ENCODE results near the gene CTBP2. TPM values are rescaled to one million over a fixed set of nuclear protein-coding genes. Genes with fewer than 3 reads are reported as not detected.

Gene CTBP2
- polyA plus RNA-seq, 1 experiment, result 72.9 TPM

DNA sequence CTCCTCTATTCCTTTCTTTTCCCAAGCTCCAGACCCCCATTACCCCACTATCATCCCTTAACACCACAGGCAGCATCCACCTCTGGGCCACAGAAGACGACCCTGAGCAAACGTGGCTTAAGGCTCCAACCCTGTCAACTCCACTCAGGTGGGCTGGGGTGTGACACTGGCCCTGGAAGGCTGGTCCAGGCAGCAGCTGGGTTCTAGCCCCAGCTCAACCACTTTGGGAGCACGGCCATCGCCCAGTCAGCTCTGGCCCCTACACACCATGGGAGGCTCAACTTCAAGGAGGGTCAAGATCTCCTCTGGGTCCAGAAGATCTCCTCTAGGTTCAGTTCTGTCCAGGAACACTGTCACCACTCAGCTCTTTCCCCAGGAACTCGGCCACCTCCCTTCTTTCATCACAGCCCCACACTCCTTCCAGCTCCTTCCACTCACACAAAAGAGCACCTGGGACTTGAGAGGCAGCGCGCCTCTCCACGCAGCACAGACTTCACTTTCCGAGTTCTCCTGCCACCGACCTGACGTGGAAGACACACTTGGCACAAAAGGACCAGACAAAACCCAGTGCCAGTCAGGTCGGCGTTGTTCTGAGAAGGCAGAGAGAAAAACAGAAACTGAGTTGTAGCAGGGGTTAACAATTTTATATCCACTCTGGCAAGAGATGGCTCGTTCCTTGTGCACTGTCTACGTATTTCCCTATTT lies 84.1 kb downstream of the CTBP2 start:
- ChIA-PET POLR2A (no interaction called here), CTCF (interaction anchor here (1.1 to 1.6 kb wide), 2 partner anchors 28 to 267 kb away, joined by 3 to 5 read pairs; no protein-coding TSS in a partner anchor)
- TF ChIP-seq, protein P1, sequence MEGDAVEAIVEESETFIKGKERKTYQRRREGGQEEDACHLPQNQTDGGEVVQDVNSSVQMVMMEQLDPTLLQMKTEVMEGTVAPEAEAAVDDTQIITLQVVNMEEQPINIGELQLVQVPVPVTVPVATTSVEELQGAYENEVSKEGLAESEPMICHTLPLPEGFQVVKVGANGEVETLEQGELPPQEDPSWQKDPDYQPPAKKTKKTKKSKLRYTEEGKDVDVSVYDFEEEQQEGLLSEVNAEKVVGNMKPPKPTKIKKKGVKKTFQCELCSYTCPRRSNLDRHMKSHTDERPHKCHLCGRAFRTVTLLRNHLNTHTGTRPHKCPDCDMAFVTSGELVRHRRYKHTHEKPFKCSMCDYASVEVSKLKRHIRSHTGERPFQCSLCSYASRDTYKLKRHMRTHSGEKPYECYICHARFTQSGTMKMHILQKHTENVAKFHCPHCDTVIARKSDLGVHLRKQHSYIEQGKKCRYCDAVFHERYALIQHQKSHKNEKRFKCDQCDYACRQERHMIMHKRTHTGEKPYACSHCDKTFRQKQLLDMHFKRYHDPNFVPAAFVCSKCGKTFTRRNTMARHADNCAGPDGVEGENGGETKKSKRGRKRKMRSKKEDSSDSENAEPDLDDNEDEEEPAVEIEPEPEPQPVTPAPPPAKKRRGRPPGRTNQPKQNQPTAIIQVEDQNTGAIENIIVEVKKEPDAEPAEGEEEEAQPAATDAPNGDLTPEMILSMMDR (IDR thresholded peaks at IDR 0.05; ENCODE audit: insufficient read depth, low read depth, low read length), result no peak
- Histone ChIP-seq H3K36me3 (ENCODE audit: control insufficient read depth, insufficient read depth, low read length) (peaks cover 16% of the 10 kb centered on the region), H3K4me3 (ENCODE audit: low read depth, low read length) (no peak overlapping the region), H3K27me3 (ENCODE audit: control insufficient read depth, insufficient read depth, low read length) (no peaks in the 10 kb centered on the region)
- no peak for DNase-seq (ENCODE audit: low read depth)

DNA sequence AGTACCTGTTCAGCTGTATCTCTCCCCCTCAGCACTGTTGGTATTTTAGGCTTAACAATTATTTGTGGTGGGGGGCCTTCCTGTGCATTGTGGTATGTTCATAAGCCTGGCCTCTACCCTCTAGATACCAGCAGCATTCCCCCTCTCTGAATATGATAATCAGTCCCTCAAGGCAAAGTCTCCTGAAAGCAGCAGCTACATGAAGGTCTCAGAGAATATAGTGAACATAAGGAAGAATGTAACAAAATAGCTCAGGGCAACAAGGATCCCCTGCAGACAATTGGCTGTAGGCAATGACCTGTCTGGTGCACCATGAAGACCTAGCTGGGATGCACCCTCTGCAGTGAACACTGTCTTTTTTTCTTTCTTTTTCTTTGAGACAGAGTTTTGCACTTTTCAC lies 86.4 kb downstream of the CTBP2 start:
- Histone ChIP-seq H3K27me3 (ENCODE audit: control insufficient read depth, insufficient read depth, low read length) (no peaks in the 10 kb centered on the region), H3K4me3 (ENCODE audit: low read depth, low read length) (no peak overlapping the region), H3K36me3 (ENCODE audit: control insufficient read depth, insufficient read depth, low read length) (peaks cover 14% of the 10 kb centered on the region)
- no peak for DNase-seq (ENCODE audit: low read depth)
- ChIA-PET CTCF (no interaction called here), POLR2A (no interaction called here)
- TF ChIP-seq, protein P1 (IDR thresholded peaks at IDR 0.05; ENCODE audit: insufficient read depth, low read depth, low read length), result no peak

DNA sequence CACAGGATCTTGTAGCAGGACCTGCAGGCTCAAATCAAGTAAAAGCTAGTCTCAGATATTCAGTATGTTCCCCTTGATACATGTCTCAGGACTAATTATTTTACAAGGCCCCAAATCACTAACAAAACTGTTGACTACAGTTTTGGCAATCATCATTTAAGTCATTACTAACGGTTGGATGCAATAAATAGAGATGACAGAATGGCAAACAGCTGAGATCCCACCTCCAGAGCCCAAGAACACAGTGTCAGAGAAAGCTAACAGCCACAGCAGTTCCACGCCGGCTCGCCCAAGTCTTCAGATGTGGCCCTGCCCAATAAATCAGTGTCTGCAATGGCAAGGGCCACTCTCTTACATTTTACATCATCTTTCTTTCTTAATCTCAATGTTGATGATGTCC lies 87.6 kb downstream of the CTBP2 start:
- no peak for DNase-seq (ENCODE audit: low read depth)
- TF ChIP-seq, protein P1 (IDR thresholded peaks at IDR 0.05; ENCODE audit: insufficient read depth, low read depth, low read length), result no peak
- CTCF ChIA-PET, result no interaction called here
- Histone ChIP-seq H3K4me3 (ENCODE audit: low read depth, low read length) (no peak overlapping the region), H3K27me3 (ENCODE audit: control insufficient read depth, insufficient read depth, low read length) (no peaks in the 10 kb centered on the region), H3K36me3 (ENCODE audit: control insufficient read depth, insufficient read depth, low read length) (peaks cover 14% of the 10 kb centered on the region)
- POLR2A ChIA-PET, result no interaction called here

DNA sequence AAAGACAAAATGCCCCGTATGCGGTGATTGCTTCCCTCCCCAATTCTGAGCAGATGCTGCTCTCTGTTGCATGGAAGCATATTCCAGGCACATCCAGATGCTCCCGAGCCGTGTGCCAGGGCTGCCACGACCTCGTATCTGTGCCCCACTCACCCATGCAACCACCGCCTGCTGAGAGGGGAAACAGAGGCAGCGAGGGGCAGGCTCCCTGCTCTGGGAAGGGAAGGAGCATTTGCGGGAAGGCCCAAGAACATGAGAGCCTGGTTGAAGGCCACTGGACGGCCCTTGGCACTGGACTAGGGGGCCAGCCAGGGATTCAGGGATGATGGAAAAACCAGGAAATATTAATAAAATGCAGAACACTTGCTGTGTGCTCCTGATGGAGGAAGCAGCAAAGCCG lies 89.4 kb downstream of the CTBP2 start:
- Histone ChIP-seq H3K4me3 (ENCODE audit: low read depth, low read length) (no peak overlapping the region), H3K36me3 (ENCODE audit: control insufficient read depth, insufficient read depth, low read length) (peaks cover 8% of the 10 kb centered on the region), H3K27me3 (ENCODE audit: control insufficient read depth, insufficient read depth, low read length) (no peaks in the 10 kb centered on the region)
- TF ChIP-seq, protein P1 (IDR thresholded peaks at IDR 0.05; ENCODE audit: insufficient read depth, low read depth, low read length), result no peak
- CTCF ChIA-PET, result interaction anchor here (1.1 kb wide), 1 partner anchor 22 kb away, joined by 3 read pairs; no protein-coding TSS in a partner anchor
- POLR2A ChIA-PET, result interaction anchor here (0.6 kb wide), 1 partner anchor 16 kb away, joined by 3 read pairs; no protein-coding TSS in a partner anchor
- no peak for DNase-seq (ENCODE audit: low read depth)

DNA sequence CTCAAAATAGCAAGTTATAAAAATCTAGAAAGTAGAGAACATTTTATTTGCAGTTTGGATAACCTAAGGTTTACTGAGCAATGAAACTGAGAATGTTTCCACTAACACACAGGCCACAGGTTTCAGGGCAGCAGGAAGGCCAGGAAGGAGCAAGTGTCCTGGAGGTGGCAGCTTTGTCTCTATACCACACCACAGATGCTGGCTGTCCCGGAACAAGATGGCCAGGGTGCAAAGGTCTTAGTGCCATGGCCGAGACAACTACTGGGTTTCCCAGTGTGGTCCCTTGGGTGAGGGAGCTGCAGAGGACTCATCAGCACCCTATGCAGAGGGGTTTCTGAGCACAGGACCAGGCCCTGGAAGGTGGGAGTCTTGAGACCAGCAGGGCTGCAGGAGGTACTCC lies 92.0 kb downstream of the CTBP2 start:
- H3K4me3 ChIP-seq (ENCODE audit: low read depth, low read length), result no peak overlapping the region
- TF ChIP-seq, protein P1 (IDR thresholded peaks at IDR 0.05; ENCODE audit: insufficient read depth, low read depth, low read length), result no peak
- H3K36me3 ChIP-seq (ENCODE audit: control insufficient read depth, insufficient read depth, low read length), result peaks cover 5% of the 10 kb centered on the region
- CTCF ChIA-PET, result interaction anchor here (2.1 kb wide), 1 partner anchor 15 kb away, joined by 5 read pairs; no protein-coding TSS in a partner anchor
- POLR2A ChIA-PET, result no interaction called here
- DNase-seq (ENCODE audit: low read depth), result no peak
- H3K27me3 ChIP-seq (ENCODE audit: control insufficient read depth, insufficient read depth, low read length), result no peaks in the 10 kb centered on the region
